ENCODE results near the gene ZNF205. TPM values are rescaled to one million over a fixed set of nuclear protein-coding genes. Genes with fewer than 3 reads are reported as not detected.
A peak's percentile ranks its signal among the peaks of the same experiment; 100 is the strongest.

Gene ZNF205
- total and polyA plus RNA-seq, 2 of the 13 experiments (the other 11 are each of a cell fraction or from before 2014, with no cell fraction given), result 5.8 to 10.2 TPM

GRCh38 chr16:3087243-3088235 lies 24.8 kb upstream of the ZNF205 start (continued):
- TF ChIP-seq CEBPZ (IDR thresholded peaks at IDR 0.05; ENCODE audit: low read length) (no peak), MED1 (CRISPR knock-in tag; IDR thresholded peaks at IDR 0.05) (peak; percentile 28; the same call in 1 of the 2 replicates), CCDC6 (CRISPR knock-in tag; IDR thresholded peaks at IDR 0.05) (no peak), ZNF335 (CRISPR knock-in tag; IDR thresholded peaks at IDR 0.05) (peak; percentile 8; the same call in 1 of the 2 replicates), KAT8 (CRISPR knock-in tag; IDR thresholded peaks at IDR 0.05) (no peak), SMC3 (IDR thresholded peaks at IDR 0.05; ENCODE audit: low read length) (peak; percentile 10; the same call in 1 of the 2 replicates), MBD4 (IDR thresholded peaks at IDR 0.05; ENCODE audit: borderline replicate concordance, low read length) (no peak), SP5 (CRISPR knock-in tag; IDR thresholded peaks at IDR 0.05; ENCODE audit: borderline replicate concordance, low read depth) (peak; percentile 11; the same call in 1 of the 2 replicates), ZNF709 (CRISPR knock-in tag; IDR thresholded peaks at IDR 0.05) (no peak), KDM2A (CRISPR knock-in tag; IDR thresholded peaks at IDR 0.05; ENCODE audit: borderline replicate concordance, low read depth) (peak; percentile 38), HOXA3 (CRISPR knock-in tag; IDR thresholded peaks at IDR 0.05) (peak; percentile 48; the same call in 1 of the 2 replicates), ZNF3 (CRISPR knock-in tag; IDR thresholded peaks at IDR 0.05) (no peak), ZNF773 (CRISPR knock-in tag; IDR thresholded peaks at IDR 0.05; ENCODE audit: borderline replicate concordance) (no peak), ZSCAN25 (CRISPR knock-in tag; IDR thresholded peaks at IDR 0.05) (0 out of 2 replicates have a peak, but pooled peaks have one; percentile 42), ZNF501 (CRISPR knock-in tag; IDR thresholded peaks at IDR 0.05) (peak; percentile 2; the same call in 1 of the 2 replicates), ZC3H13 (CRISPR knock-in tag; IDR thresholded peaks at IDR 0.05) (no peak), HHEX (CRISPR knock-in tag; IDR thresholded peaks at IDR 0.05) (no peak), ZNF333 (CRISPR knock-in tag; IDR thresholded peaks at IDR 0.05; ENCODE audit: borderline replicate concordance) (no peak), DNMT3B (CRISPR knock-in tag; conservative IDR thresholded peaks at IDR 0.05) (0 out of 2 replicates have a peak, but pooled peaks have one; percentile 45), SPEN (CRISPR knock-in tag; IDR thresholded peaks at IDR 0.05; ENCODE audit: low read depth) (peak; percentile 11; the same call in 1 of the 2 replicates), TERF1 (CRISPR knock-in tag; IDR thresholded peaks at IDR 0.05) (no peak), HOXD1 (CRISPR knock-in tag; IDR thresholded peaks at IDR 0.05) (0 out of 2 replicates have a peak, but pooled peaks have one; percentile 45)
- TF ChIP-seq, protein P1, sequence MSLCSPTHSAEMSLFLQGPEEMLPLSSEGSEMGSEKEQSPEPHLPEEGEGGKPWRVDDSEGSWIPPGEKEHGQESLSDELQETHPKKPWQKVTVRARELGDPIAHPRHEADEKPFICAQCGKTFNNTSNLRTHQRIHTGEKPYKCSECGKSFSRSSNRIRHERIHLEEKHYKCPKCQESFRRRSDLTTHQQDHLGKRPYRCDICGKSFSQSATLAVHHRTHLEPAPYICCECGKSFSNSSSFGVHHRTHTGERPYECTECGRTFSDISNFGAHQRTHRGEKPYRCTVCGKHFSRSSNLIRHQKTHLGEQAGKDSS (CRISPR knock-in tag; IDR thresholded peaks at IDR 0.05; ENCODE audit: borderline replicate concordance, low read depth), result peak; percentile 70

Measured in HepG2 (cell line).